Stomach (tissue), 4 donors: ENCODE data around the gene SH3PXD2A.

Experiments used
- POLR2A ChIP-seq, 4 donors: fragments of 450-650 bp; IDR thresholded peaks; one replicate each; pipeline ENCODE4 v1.6.1; 2016; ENCODE audit warnings: antibody characterized with exemption in 4 of 4, control low read depth in 2 of 4, mild to moderate bottlenecking in 1 of 4, moderate library complexity in 1 of 4
- TF ChIP-seq, protein P1 (sequence below), 7 experiments: fragments of 450-650 bp in 4 of 7; fragments of 200-600 bp in 3 of 7; sonication (generic) in 3 of 7; IDR thresholded peaks; one replicate each; pipeline ENCODE4 v1.5.1; 2016 to 2019; ENCODE audit warnings: antibody characterized with exemption in 7 of 7, control low read depth in 2 of 7, mild to moderate bottlenecking in 1 of 7

DNA sequence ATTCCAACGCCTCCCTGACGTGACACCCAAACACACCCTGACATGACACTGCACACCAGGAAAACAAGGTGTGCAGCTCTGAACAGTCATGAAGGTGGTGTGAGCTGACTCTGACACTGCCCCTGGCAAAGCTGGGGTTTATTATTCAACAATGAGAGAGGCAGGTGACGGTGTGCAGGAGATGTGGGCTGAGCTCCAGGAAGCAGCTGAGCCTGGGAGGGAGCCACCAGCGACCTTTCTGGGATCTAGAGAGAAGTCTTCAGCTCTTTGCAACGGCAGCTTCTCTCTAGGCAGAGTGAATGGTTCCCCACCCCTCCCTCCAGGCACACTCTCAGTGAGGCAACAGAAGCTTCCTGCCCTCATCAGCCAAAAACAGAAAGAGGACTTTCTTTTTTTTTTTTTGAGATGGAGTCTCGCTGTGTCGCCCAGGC lies 65.6 kb downstream of the SH3PXD2A start:
- no peak for TF ChIP-seq POLR2A (IDR thresholded peaks at IDR 0.05)
- TF ChIP-seq, protein P1, sequence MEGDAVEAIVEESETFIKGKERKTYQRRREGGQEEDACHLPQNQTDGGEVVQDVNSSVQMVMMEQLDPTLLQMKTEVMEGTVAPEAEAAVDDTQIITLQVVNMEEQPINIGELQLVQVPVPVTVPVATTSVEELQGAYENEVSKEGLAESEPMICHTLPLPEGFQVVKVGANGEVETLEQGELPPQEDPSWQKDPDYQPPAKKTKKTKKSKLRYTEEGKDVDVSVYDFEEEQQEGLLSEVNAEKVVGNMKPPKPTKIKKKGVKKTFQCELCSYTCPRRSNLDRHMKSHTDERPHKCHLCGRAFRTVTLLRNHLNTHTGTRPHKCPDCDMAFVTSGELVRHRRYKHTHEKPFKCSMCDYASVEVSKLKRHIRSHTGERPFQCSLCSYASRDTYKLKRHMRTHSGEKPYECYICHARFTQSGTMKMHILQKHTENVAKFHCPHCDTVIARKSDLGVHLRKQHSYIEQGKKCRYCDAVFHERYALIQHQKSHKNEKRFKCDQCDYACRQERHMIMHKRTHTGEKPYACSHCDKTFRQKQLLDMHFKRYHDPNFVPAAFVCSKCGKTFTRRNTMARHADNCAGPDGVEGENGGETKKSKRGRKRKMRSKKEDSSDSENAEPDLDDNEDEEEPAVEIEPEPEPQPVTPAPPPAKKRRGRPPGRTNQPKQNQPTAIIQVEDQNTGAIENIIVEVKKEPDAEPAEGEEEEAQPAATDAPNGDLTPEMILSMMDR (IDR thresholded peaks at IDR 0.05) = no peak
